ENCODE results near the gene REPS1.

Gene REPS1

GRCh38 chr6:138909511-138909910 is 78.5 kb downstream of the REPS1 start:
- Histone ChIP-seq H3K9ac (ENCODE audit: low read depth, low read length) (no peak overlapping the region), H3K36me3 (ENCODE audit: insufficient read depth, low read length) (peaks cover 22% of the 10 kb centered on the region), H3K9me3 (ENCODE audit: control insufficient read depth, insufficient read depth, low read length) (no peaks in the 10 kb centered on the region), H3K4me1 (ENCODE audit: insufficient read depth, low read length) (no peaks in the 10 kb centered on the region)

- Histone ChIP-seq H3K9me3 (ENCODE audit: control insufficient read depth, insufficient read depth, low read length) (no peaks in the 10 kb centered on the region), H3K36me3 (ENCODE audit: insufficient read depth, low read length) (peaks cover 22% of the 10 kb centered on the region), H3K4me1 (ENCODE audit: insufficient read depth, low read length) (no peaks in the 10 kb centered on the region)
Measured at GRCh38 chr6:138907167-138907566, 80.9 kb downstream of the REPS1 start.

GRCh38 chr6:138897031-138897430 is 91.0 kb downstream of the REPS1 start:
- no peaks in the 10 kb centered on the region for H3K4me1 ChIP-seq (ENCODE audit: insufficient read depth, low read length)
- H3K9me3 ChIP-seq (ENCODE audit: control insufficient read depth, insufficient read depth, low read length): no peaks in the 10 kb centered on the region
- H3K9ac ChIP-seq (ENCODE audit: low read depth, low read length): no peak overlapping the region
- peaks cover 9% of the 10 kb centered on the region; the same call in 1 of the 2 replicates for H3K36me3 ChIP-seq (ENCODE audit: insufficient read depth, low read length)

More at GRCh38 chr6:138907167-138907566, 80.9 kb downstream of the REPS1 start:
- H3K9ac ChIP-seq (ENCODE audit: low read depth, low read length): no peak overlapping the region

- H3K4me1 ChIP-seq (ENCODE audit: insufficient read depth, low read length): no peaks in the 10 kb centered on the region
- H3K9me3 ChIP-seq (ENCODE audit: control insufficient read depth, insufficient read depth, low read length): no peaks in the 10 kb centered on the region
- H3K9ac ChIP-seq (ENCODE audit: low read depth, low read length): no peak overlapping the region
- peaks cover 4% of the 10 kb centered on the region; the same call in 1 of the 2 replicates for H3K36me3 ChIP-seq (ENCODE audit: insufficient read depth, low read length)
Measured at GRCh38 chr6:138896104-138896756, 91.8 kb downstream of the REPS1 start.

GRCh38 chr6:138891255-138891986 is 96.6 kb downstream of the REPS1 start:
- Histone ChIP-seq H3K36me3 (ENCODE audit: insufficient read depth, low read length) (no peaks in the 10 kb centered on the region), H3K9me3 (ENCODE audit: control insufficient read depth, insufficient read depth, low read length) (no peaks in the 10 kb centered on the region), H3K4me1 (ENCODE audit: insufficient read depth, low read length) (no peaks in the 10 kb centered on the region), H3K9ac (ENCODE audit: low read depth, low read length) (no peak overlapping the region)

- no peaks in the 10 kb centered on the region for H3K9me3 ChIP-seq (ENCODE audit: control insufficient read depth, insufficient read depth, low read length)
- no peaks in the 10 kb centered on the region; the same call in 1 of the 2 replicates for H3K36me3 ChIP-seq (ENCODE audit: insufficient read depth, low read length)
- H3K9ac ChIP-seq (ENCODE audit: low read depth, low read length): no peak overlapping the region
- no peaks in the 10 kb centered on the region for H3K4me1 ChIP-seq (ENCODE audit: insufficient read depth, low read length)
Measured at GRCh38 chr6:138885156-138885819, 102.8 kb downstream of the REPS1 start.

GRCh38 chr6:138882369-138883017 is 105.6 kb downstream of the REPS1 start:
- no peaks in the 10 kb centered on the region for H3K9me3 ChIP-seq (ENCODE audit: control insufficient read depth, insufficient read depth, low read length)
- H3K9ac ChIP-seq (ENCODE audit: low read depth, low read length): no peak overlapping the region
- H3K36me3 ChIP-seq (ENCODE audit: insufficient read depth, low read length): no peaks in the 10 kb centered on the region; the same call in 1 of the 2 replicates

GRCh38 chr6:138873191-138873590 is 114.9 kb downstream of the REPS1 start:
- H3K36me3 ChIP-seq (ENCODE audit: insufficient read depth, low read length): no peaks in the 10 kb centered on the region
- H3K4me1 ChIP-seq (ENCODE audit: insufficient read depth, low read length): peaks cover 15% of the 10 kb centered on the region
- H3K9ac ChIP-seq (ENCODE audit: low read depth, low read length): no peak overlapping the region
- no peaks in the 10 kb centered on the region for H3K9me3 ChIP-seq (ENCODE audit: control insufficient read depth, insufficient read depth, low read length)

More at GRCh38 chr6:138882369-138883017, 105.6 kb downstream of the REPS1 start:
- H3K4me1 ChIP-seq (ENCODE audit: insufficient read depth, low read length): no peaks in the 10 kb centered on the region

- Histone ChIP-seq H3K9me3 (ENCODE audit: control insufficient read depth, insufficient read depth, low read length) (no peaks in the 10 kb centered on the region), H3K9ac (ENCODE audit: low read depth, low read length) (no peak overlapping the region), H3K36me3 (ENCODE audit: insufficient read depth, low read length) (no peaks in the 10 kb centered on the region), H3K4me1 (ENCODE audit: insufficient read depth, low read length) (peaks cover 12% of the 10 kb centered on the region)
Measured at GRCh38 chr6:138869398-138869797, 118.7 kb downstream of the REPS1 start.

GRCh38 chr6:138868181-138868580 is 119.9 kb downstream of the REPS1 start:
- Histone ChIP-seq H3K9me3 (ENCODE audit: control insufficient read depth, insufficient read depth, low read length) (no peaks in the 10 kb centered on the region), H3K36me3 (ENCODE audit: insufficient read depth, low read length) (no peaks in the 10 kb centered on the region), H3K4me1 (ENCODE audit: insufficient read depth, low read length) (peaks cover 12% of the 10 kb centered on the region), H3K9ac (ENCODE audit: low read depth, low read length) (no peak overlapping the region)

- Histone ChIP-seq H3K36me3 (ENCODE audit: insufficient read depth, low read length) (no peaks in the 10 kb centered on the region), H3K9me3 (ENCODE audit: control insufficient read depth, insufficient read depth, low read length) (no peaks in the 10 kb centered on the region), H3K4me1 (ENCODE audit: insufficient read depth, low read length) (peaks cover 12% of the 10 kb centered on the region), H3K9ac (ENCODE audit: low read depth, low read length) (no peak overlapping the region)
Measured at GRCh38 chr6:138865480-138866109, 122.5 kb downstream of the REPS1 start.

- H3K9me3 ChIP-seq (ENCODE audit: control insufficient read depth, insufficient read depth, low read length): no peaks in the 10 kb centered on the region
- no peak overlapping the region for H3K9ac ChIP-seq (ENCODE audit: low read depth, low read length)
- no peaks in the 10 kb centered on the region for H3K36me3 ChIP-seq (ENCODE audit: insufficient read depth, low read length)
- H3K4me1 ChIP-seq (ENCODE audit: insufficient read depth, low read length): peaks cover 4% of the 10 kb centered on the region
Measured at GRCh38 chr6:138864343-138864890, 123.6 kb downstream of the REPS1 start.

- Histone ChIP-seq H3K4me1 (ENCODE audit: insufficient read depth, low read length) (no peaks in the 10 kb centered on the region), H3K9ac (ENCODE audit: low read depth, low read length) (no peak overlapping the region), H3K9me3 (ENCODE audit: control insufficient read depth, insufficient read depth, low read length) (no peaks in the 10 kb centered on the region), H3K36me3 (ENCODE audit: insufficient read depth, low read length) (no peaks in the 10 kb centered on the region)
Measured at GRCh38 chr6:138863321-138863720, 124.7 kb downstream of the REPS1 start.

GRCh38 chr6:138862456-138862855 is 125.6 kb downstream of the REPS1 start:
- H3K9ac ChIP-seq (ENCODE audit: low read depth, low read length): no peak overlapping the region
- no peaks in the 10 kb centered on the region for H3K9me3 ChIP-seq (ENCODE audit: control insufficient read depth, insufficient read depth, low read length)
- no peaks in the 10 kb centered on the region for H3K36me3 ChIP-seq (ENCODE audit: insufficient read depth, low read length)
- no peaks in the 10 kb centered on the region for H3K4me1 ChIP-seq (ENCODE audit: insufficient read depth, low read length)
